ENCODE data around the gene CHD1.
"Not testable (repeated sequence)": the region's sequence is repeated elsewhere in the genome, so short reads cannot be mapped to it uniquely, and the experiment has no call there.

Gene CHD1

GRCh38 chr5:98928873-98929709 is at the start of gene CHD1:
Gene CHD1 (minus strand): TSS chr5:98929007. CDS start chr5:98926386, 2,621 bp downstream.
- intact Hi-C loops (cut with DNase I): loop anchor here (5.0 to 10.0 kb wide), 2 partner anchors 103 to 154 kb away; partner anchors contain the start of gene RGMB
- DNase-seq: peak; percentile 86 to 99 (median 92)

- intact Hi-C loops (cut with DNase I): no loop called here
- no peak for DNase-seq
Measured at GRCh38 chr5:98978528-98978927, 49.7 kb upstream of the CHD1 start.

DNA sequence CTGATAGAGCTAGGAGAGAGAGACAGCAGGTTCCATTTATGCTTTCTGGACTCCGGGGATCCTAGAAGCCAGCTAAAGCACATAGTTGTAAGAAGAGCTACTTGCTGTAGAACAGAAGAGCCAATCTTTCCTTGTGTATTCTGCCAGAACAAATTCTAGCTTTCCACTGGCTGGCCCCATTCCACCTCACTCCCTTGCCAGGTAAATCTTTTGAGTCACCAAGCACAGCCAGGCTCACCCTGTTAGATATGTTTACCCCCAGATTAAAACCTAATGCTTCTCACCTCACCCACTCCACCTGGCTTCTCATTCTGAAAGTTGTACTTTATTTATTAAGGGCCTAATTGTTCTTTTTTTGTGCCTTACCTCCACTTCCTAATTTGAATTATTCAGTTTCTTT is 48.9 kb upstream of the CHD1 start:
- intact Hi-C loops (cut with DNase I): no loop called here
- DNase-seq: no peak

DNA sequence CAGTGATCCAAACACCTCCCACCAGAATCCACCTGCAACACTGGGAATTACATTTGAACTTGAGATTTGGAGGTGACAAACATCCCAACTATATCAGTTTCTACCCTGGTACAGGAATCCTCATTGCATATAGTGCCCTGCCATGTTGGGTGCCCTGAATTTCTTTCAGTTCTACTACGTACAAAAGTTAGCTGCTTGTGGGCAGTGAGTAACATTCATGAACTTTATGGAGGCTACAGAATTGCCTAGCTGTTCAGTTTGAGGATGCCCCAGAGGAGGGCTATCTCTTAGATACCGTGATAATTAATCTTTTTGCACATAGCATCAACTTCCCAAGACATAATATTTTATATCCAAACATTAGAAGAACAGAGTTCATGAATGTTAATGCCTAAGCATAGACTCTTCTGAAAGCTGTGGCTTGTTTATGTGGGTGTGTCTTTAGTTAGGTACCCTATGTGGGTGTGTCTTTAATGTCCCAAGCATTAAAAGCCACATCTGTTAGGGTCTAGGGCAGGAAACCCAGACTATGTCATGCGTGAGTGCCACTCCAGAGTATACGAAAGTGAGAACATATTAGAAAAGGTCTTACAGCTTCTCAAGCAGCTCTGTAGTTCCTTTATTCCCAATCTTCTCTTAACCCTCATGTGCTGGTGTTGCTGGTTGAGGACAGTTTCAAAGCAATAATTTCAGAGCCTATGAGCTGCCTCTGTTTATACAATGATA is 47.0 kb upstream of the CHD1 start:
- no peak for DNase-seq
- intact Hi-C loops (cut with DNase I): no loop called here

- no peak for DNase-seq
- intact Hi-C loops (cut with DNase I): no loop called here
Measured at GRCh38 chr5:98975223-98975622, 46.4 kb upstream of the CHD1 start.

GRCh38 chr5:98969400-98969799 is 40.6 kb upstream of the CHD1 start:
- intact Hi-C loops (cut with DNase I): no loop called here
- no peak for DNase-seq

DNA sequence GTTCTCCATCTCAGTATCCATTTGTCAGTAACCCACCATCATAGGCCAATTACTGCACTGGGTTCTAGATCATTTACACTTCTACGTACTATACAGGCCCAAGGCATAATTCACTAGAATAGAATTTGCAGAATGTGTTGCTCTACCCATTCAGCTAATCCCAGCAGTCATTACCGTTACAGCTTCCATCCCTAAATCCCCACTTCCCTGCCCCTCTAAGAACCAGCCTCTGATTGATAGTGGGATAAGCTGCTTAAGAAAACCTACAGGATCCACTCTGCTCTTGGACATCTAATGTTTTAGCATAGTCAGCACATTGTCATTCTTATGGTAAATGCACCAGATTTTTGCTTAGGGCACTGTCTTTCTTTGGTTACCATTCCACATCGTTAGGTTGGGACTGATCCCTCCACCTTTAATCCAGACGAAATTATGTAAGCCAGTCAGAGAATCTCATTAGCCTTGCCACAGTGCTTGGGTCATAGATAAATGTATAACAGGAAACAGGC is 39.3 kb upstream of the CHD1 start:
- DNase-seq: no peak
- intact Hi-C loops (cut with DNase I): no loop called here

DNA sequence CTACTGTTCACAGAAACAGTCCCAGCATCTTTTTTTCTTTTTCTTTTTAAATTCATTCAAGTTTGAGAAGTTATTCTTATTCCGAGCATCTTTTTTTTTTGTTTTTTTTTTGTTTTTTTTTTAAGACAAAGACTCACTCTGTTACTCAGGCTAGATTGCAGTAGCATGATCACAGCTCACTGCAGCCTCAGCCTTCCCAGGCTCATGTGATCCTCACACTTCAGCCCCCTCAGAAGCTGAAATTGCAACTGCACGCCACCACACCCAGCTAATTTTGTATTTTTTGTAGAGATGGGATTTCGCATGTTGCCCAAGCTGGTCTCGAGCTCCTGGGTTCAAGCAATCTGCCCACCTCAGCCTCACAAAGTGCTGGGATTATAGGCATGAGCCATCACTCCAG is 36.4 kb upstream of the CHD1 start:
- DNase-seq: no peak
- intact Hi-C loops (cut with DNase I): no loop called here

GRCh38 chr5:98964621-98965020 is 35.8 kb upstream of the CHD1 start:
- DNase-seq: no peak
- intact Hi-C loops (cut with DNase I): no loop called here

DNA sequence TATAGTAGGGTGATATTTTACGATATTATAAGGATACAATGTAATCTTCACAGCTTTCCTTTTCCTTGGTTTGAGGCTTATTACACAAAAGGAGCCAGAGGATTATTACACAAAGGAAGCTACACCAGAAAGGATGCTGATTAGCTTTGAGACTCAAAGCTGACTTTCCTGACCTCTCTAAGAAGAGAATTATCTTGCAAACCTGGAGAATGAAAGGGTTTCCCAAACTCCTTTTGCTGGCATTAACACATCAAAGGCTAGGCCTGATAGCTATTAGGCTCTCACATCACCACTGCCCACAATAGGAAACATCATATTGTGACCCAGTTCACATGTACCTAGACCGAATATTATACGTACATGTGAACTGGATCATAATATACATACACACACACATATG is 34.2 kb upstream of the CHD1 start:
- DNase-seq: no peak
- intact Hi-C loops (cut with DNase I): no loop called here

- intact Hi-C loops (cut with DNase I): no loop called here
- DNase-seq: no peak
Measured at GRCh38 chr5:98962587-98962986, 33.8 kb upstream of the CHD1 start.

- intact Hi-C loops (cut with DNase I): no loop called here
- DNase-seq: no peak
Measured at GRCh38 chr5:98961665-98962344, 33.0 kb upstream of the CHD1 start.

GRCh38 chr5:98957307-98957706 is 28.5 kb upstream of the CHD1 start:
- DNase-seq: no peak
- intact Hi-C loops (cut with DNase I): no loop called here

DNA sequence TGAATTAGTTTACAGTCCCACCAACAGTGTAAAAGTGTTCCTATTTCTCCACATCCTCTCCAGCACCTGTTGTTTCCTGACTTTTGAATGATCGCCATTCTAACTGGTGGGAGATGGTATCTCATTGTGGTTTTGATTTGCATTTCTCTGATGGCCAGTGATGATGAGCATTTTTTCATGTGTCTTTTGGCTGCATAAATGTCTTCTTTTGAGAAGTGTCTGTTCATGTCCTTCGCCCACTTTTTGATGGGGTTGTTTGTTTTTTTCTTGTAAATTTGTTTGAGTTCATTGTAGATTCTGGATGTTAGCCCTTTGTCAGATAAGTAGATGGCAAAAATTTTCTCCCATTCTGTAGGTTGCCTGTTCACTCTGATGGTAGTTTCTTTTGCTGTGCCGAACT is 27.1 kb upstream of the CHD1 start:
- intact Hi-C loops (cut with DNase I); DNase-seq: not testable (repeated sequence)

DNA sequence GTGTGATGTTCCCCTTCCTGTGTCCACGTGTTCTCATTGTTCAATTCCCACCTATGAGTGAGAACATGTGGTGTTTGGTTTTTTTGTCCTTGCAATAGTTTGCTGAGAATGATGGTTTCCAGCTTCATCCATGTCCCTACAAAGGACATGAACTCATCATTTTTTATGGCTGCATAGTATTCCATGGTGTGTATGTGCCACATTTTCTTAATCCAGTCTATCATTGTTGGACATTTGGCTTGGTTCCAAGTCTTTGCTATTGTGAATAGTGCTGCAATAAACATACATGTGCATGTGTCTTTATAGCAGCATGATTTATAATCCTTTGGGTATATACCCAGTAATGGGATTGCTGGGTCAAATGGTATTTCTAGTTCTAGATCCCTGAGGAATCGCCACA is 26.7 kb upstream of the CHD1 start:
- intact Hi-C loops (cut with DNase I); DNase-seq: not testable (repeated sequence)

- intact Hi-C loops (cut with DNase I): no loop called here
Measured at GRCh38 chr5:98954392-98955028, 25.7 kb upstream of the CHD1 start.

DNA sequence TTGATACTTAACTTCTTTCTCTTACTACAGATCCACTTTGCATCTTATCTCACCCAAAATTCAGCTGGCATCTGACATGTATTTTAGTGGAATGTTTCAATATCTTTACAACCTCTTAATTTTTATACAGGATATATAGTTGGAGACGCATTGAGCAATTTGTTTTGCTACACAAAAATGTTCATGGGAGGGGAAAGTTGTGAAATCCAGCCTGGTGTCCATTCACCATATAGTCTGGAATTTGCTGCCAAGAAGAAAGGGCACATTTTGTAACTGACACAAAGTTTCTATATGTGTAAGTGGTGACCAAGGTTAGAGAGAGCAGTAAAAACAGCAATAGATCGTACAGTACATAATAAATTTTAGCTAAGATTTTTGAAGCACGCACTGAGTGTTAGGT is 14.0 kb upstream of the CHD1 start:
- intact Hi-C loops (cut with DNase I): no loop called here
- DNase-seq: no peak

More at GRCh38 chr5:98954392-98955028, 25.7 kb upstream of the CHD1 start:
- DNase-seq: no peak

GRCh38 chr5:98941131-98941883 is 12.5 kb upstream of the CHD1 start:
- intact Hi-C loops (cut with DNase I): no loop called here
- DNase-seq: no peak

DNA sequence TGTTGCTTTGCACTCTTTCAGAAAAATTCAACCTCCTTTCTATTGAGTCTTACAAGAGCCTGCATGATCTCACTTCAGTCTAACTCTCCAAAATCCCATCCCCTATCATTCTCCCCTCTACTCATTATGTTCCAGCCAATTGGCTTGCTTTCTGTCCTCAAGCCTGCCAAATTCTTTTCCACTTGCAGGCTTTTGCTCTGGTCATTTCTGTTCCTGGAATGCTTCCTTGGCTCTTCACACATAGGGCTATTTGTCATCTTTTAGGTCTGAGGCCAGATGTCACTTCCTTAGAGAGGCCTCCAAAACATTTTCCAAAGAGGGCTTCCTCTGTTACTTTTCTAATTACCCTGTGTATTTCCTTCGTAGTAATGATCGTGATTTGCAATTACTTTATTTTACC is 11.8 kb upstream of the CHD1 start:
- intact Hi-C loops (cut with DNase I): no loop called here
- DNase-seq: no peak

GRCh38 chr5:98938464-98938863 is 9.7 kb upstream of the CHD1 start:
- intact Hi-C loops (cut with DNase I): no loop called here
- no peak for DNase-seq

All from posterior cingulate gyrus (tissue), 11 donors.